K562 (cell line): ENCODE data around the gene ATP8B4. TPM values are rescaled to one million over a fixed set of nuclear protein-coding genes. Genes with fewer than 3 reads are reported as not detected.
A peak's percentile ranks its signal among the peaks of the same experiment; 100 is the strongest.

Experiments
- ATAC-seq: fragments of 200-7000 bp; cut with Tn5 transposase; 3 replicates; pipeline ENCODE4 v1.9.1; 2020; ENCODE audit warnings: moderate library complexity
- BruUV-seq: library from RNA; stranded (reverse); fragments of 400-500 nt; replicated peaks from 2 replicates; lab custom pipeline; 2021; lab: Mats Ljungman, UMichigan
- CTCF ChIA-PET: fragments of 300-600 bp; formaldehyde crosslinking; extraction: SDS; loops from one replicate; lab custom pipeline; 2021; ENCODE audit warnings: low intra/inter-chr PET ratio; lab: Yijun Ruan, JAX
- POLR2A ChIA-PET: fragments of 300-600, 350-650 bp; sonication (Branson Sonifier 250); formaldehyde crosslinking; extraction: SDS; loops from one replicate; lab custom pipeline; 2021; ENCODE audit warnings: antibody characterized with exemption, inconsistent platforms; lab: Yijun Ruan, JAX
- DNase-seq, 4 experiments: peaks; one replicate each; pipeline versions ENCODE4 v3.0.0 to v3.0.0-alpha.2; 2011 to 2018; ENCODE audit warnings: low spot score in 3 of 4, mixed read lengths in 3 of 4; ENCODE audit errors: extremely low read depth in 1 of 4
- FAIRE-seq: peaks from 2 replicates; lab custom pipeline; 2011; peaks lifted over from hg19 to GRCh38; lab: Jason Lieb, UNC
- H2AFZ ChIP-seq: 2 replicates; pipeline ENCODE4 v1.6.0; 2011; ENCODE audit warnings: low read depth, low read length, control low read depth, inconsistent platforms
- H3K27ac ChIP-seq: fragments of 200-600 bp; 3 replicates; pipeline ENCODE4 v1.8.0; 2011; ENCODE audit warnings: low read depth, mild to moderate bottlenecking, control low read depth, inconsistent platforms, low read length, moderate library complexity, mixed read lengths; ENCODE audit errors: extremely low read depth
- H3K27me3 ChIP-seq, 2 experiments: fragments of 300-600 bp in 1 of 2; 2 replicates in 1 of 2; 3 replicates in 1 of 2; pipeline versions ENCODE4 v1.6.0 to v1.8.0; 2011; ENCODE audit warnings: inconsistent platforms in 2 of 2, low read length in 2 of 2, mild to moderate bottlenecking in 1 of 2, mixed read lengths in 1 of 2, moderate library complexity in 1 of 2; ENCODE audit not compliant: control insufficient read depth in 2 of 2, insufficient read depth in 2 of 2
- H3K36me3 ChIP-seq: fragments of 300-600 bp; 3 replicates; pipeline ENCODE4 v1.8.0; 2011; ENCODE audit warnings: mild to moderate bottlenecking, low read length, inconsistent platforms; ENCODE audit not compliant: control insufficient read depth, insufficient read depth
- H3K4me1 ChIP-seq, 2 experiments: fragments of 200-600 bp in 1 of 2; replicated peaks in 1 of 2; 2 replicates in 1 of 2; 3 replicates in 1 of 2; pipeline versions ENCODE4 v1.5.1 to v1.8.0; 2011; ENCODE audit warnings: inconsistent platforms in 2 of 2, low read length in 2 of 2, mild to moderate bottlenecking in 1 of 2, mixed read lengths in 1 of 2, moderate library complexity in 1 of 2; ENCODE audit not compliant: control insufficient read depth in 2 of 2, insufficient read depth in 2 of 2
- H3K4me2 ChIP-seq: 2 replicates; pipeline ENCODE4 v1.6.1; 2011; ENCODE audit warnings: low read length, control low read depth, inconsistent platforms, mixed read lengths; ENCODE audit not compliant: insufficient read depth
- H3K4me3 ChIP-seq: fragments of 200-600 bp; sonication (generic), shearing (Covaris generic); 2 replicates; pipeline ENCODE4 v1.5.1; 2016; ENCODE audit warnings: control low read depth, inconsistent platforms
- H3K79me2 ChIP-seq: fragments of 200-600 bp; 3 replicates; pipeline ENCODE4 v1.8.0; 2011; ENCODE audit warnings: low read length, inconsistent platforms; ENCODE audit not compliant: control insufficient read depth, insufficient read depth
- H3K9ac ChIP-seq, 2 experiments: 2 replicates each; pipeline versions ENCODE4 v1.6.0 to v1.6.1; 2011; ENCODE audit warnings: low read depth in 2 of 2, low read length in 2 of 2, control low read depth in 1 of 2, inconsistent platforms in 1 of 2, mild to moderate bottlenecking in 1 of 2, mixed read lengths in 1 of 2; ENCODE audit not compliant: insufficient read depth in 1 of 2
- H3K9me1 ChIP-seq: one replicate; pipeline ENCODE4 v1.6.0; 2011; ENCODE audit warnings: inconsistent platforms, mild to moderate bottlenecking, low read length, moderate library complexity; ENCODE audit not compliant: control insufficient read depth, insufficient read depth
- H3K9me3 ChIP-seq: replicated peaks from 2 replicates; pipeline ENCODE4 v1.5.1; 2011; ENCODE audit warnings: low read depth, low read length, inconsistent platforms; ENCODE audit not compliant: control insufficient read depth, insufficient read depth
- H4K20me1 ChIP-seq: replicated peaks from 2 replicates; pipeline ENCODE4 v1.6.1; 2011; ENCODE audit warnings: low read length, inconsistent platforms, mixed read lengths; ENCODE audit not compliant: control insufficient read depth, insufficient read depth
- ATF6 ChIP-seq: sonication (generic); formaldehyde crosslinking; IDR thresholded peaks from 2 replicates; pipeline ENCODE4 v1.4.0; 2020; ENCODE audit warnings: mild to moderate bottlenecking, missing genetic modification reagents
- BDP1 ChIP-seq: IDR thresholded peaks from 3 replicates; pipeline ENCODE4 v1.6.1; 2011; ENCODE audit not compliant: insufficient read length, insufficient read depth
- PTRF ChIP-seq: fragments of 450-650 bp; IDR thresholded peaks from 2 replicates; pipeline ENCODE4 v1.6.1; 2016; ENCODE audit warnings: mild to moderate bottlenecking, missing genetic modification characterization, missing compliant biosample characterization
- RBM34 ChIP-seq: fragments of 200-400 bp; formaldehyde crosslinking; IDR thresholded peaks from 2 replicates; pipeline ENCODE4 v1.6.1; 2018; ENCODE audit warnings: low read length, borderline replicate concordance; ENCODE audit not compliant: insufficient read depth
- TRIM25 ChIP-seq: fragments of 450-650 bp; IDR thresholded peaks from 2 replicates; pipeline ENCODE4 v1.7.0; 2016; ENCODE audit warnings: borderline replicate concordance
- ZNF76 ChIP-seq: fragments of 250-450 bp; sonication (Bioruptor Pico); IDR thresholded peaks from 2 replicates; pipeline ENCODE4 v1.4.0; 2020; ENCODE audit warnings: mild to moderate bottlenecking, moderate library complexity, borderline replicate concordance
- WGBS: fragments of 100-300 bp; shearing (Covaris generic); methylation state at CpG from one replicate; pipeline ENCODE4 v1.1.6; 2016; ENCODE audit warnings: low coverage, mixed read lengths; ENCODE audit not compliant: insufficient coverage; ENCODE audit errors: missing lambda C conversion rate; 5-methylcytosine and 5-hydroxymethylcytosine counted together
- in situ Hi-C: fragments of 300-500 bp; cut with MboI; formaldehyde crosslinking; loops from 4 replicates; pipeline ENCODE4 v1.15.0; 2018; ENCODE audit warnings: inconsistent platforms, mixed read lengths
- intact Hi-C: fragments of 100-400 bp; cut with micrococcal nuclease; formaldehyde crosslinking; loops from 2 replicates; pipeline ENCODE4 v1.14.2; 2022
- polyA plus RNA-seq, 8 experiments: library from polyadenylated mRNA; depleted of rRNA in 4 of 8; stranded (reverse) in 5 of 8; unstranded in 3 of 8; fragments of >200 nt; fragmentation: Nextera tagmentation in 2 of 8; fragmentation: Illumina TruSeq in 1 of 8; extraction: Ambion mirVana in 2 of 8; extraction: Trizol in 1 of 8; gene quantifications; 2 replicates each; pipeline versions ENCODE4 v1.2.1 to v1.2.3, GENCODE V29; 2011 to 2014; ENCODE audit warnings: inconsistent platforms in 1 of 8, missing spikeins in 1 of 8
- total RNA-seq, 7 experiments: library from RNA; depleted of rRNA in 6 of 7; stranded (reverse); fragments of >200 nt in 6 of 7; fragmentation: Illumina TruSeq in 2 of 7; extraction: Trizol in 2 of 7; gene quantifications; 2 replicates each; pipeline versions ENCODE4 v1.2.1 to v1.2.3, GENCODE V29; 2011 to 2021; ENCODE audit warnings: low replicate concordance in 1 of 7

Gene ATP8B4
- total and polyA plus RNA-seq, 9 of the 15 experiments (the other 6 are each of a cell fraction or from before 2014, with no cell fraction given): 0.14 to 2.5 (median 0.44) TPM

- TF ChIP-seq TRIM25 (no peak), RBM34 (no peak), BDP1 (no peak)
These were observed 31.8 kb upstream of the ATP8B4 start (continued) for GRCh38 chr15:50150851-50151250.

- no peaks in the 10 kb centered on the region for H3K79me2 ChIP-seq
- no peaks in the 10 kb centered on the region for H3K36me3 ChIP-seq
- H3K27me3 ChIP-seq: no peaks in the 10 kb centered on the region
- peak overlapping the region; percentile 56 for H2AFZ ChIP-seq
- no peak overlapping the region for H3K27ac ChIP-seq
- H3K4me2 ChIP-seq: no peak overlapping the region
- in situ Hi-C loops: no loop called here
- peaks cover 0 to 5% of the 10 kb centered on the region in 2 experiments; a peak in 2 of 5 replicates for H3K4me1 ChIP-seq
- no peak overlapping the region for H3K4me3 ChIP-seq
- FAIRE-seq (no peak), DNase-seq (no peak), ATAC-seq (no peak)
- CTCF ChIA-PET: no interaction called here
- TF ChIP-seq ZNF76 (CRISPR knock-in tag) (0 out of 2 replicates have a peak, but pooled peaks have one; percentile 34), PTRF (tag) (0 out of 2 replicates have a peak, but pooled peaks have one; percentile 20), ATF6 (CRISPR knock-in tag) (no peak)
- no TSS peak for BruUV-seq
- no peaks in the 10 kb centered on the region for H3K9me3 ChIP-seq
- H4K20me1 ChIP-seq: no peaks in the 10 kb centered on the region
- POLR2A ChIA-PET: interaction anchor here (1.2 kb wide), 1 partner anchor 204 kb away, joined by 3 read pairs; no protein-coding TSS in a partner anchor
- H3K9me1 ChIP-seq: no peaks in the 10 kb centered on the region
- no peak overlapping the region for H3K9ac ChIP-seq
- 63% methylated on average over 3 of the region's 3 CpGs for WGBS
- intact Hi-C loops: no loop called here
These were observed 31.3 kb upstream of the ATP8B4 start for GRCh38 chr15:50150349-50150748.
